Colonic mucosa (tissue), 4 donors: Measurements from ENCODE around the gene PHYKPL. TPM values are rescaled to one million over a fixed set of nuclear protein-coding genes. Genes with fewer than 3 reads are reported as not detected.
"Not testable (repeated sequence)": the region's sequence is repeated elsewhere in the genome, so short reads cannot be mapped to it uniquely, and the experiment has no call there.

ENCODE experiments used
- DNase-seq: peaks from one replicate; pipeline ENCODE4 v3.0.0-alpha.2; 2020
- H3K27ac ChIP-seq: fragments of 200-600 bp; one replicate; pipeline ENCODE4 v1.8.0; 2021
- H3K27me3 ChIP-seq: fragments of 200-600 bp; one replicate; pipeline ENCODE4 v1.8.0; 2021
- H3K36me3 ChIP-seq: fragments of 200-600 bp; one replicate; pipeline ENCODE4 v1.8.0; 2021
- H3K4me1 ChIP-seq: fragments of 200-600 bp; one replicate; pipeline ENCODE4 v1.8.0; 2021; ENCODE audit warnings: mild to moderate bottlenecking
- H3K4me3 ChIP-seq: fragments of 200-600 bp; one replicate; pipeline ENCODE4 v1.8.0; 2021
- H3K9ac ChIP-seq, 2 donors: one replicate each; pipeline ENCODE4 v1.7.0; 2013; ENCODE audit warnings: control low read depth in 2 of 2, low read depth in 2 of 2, low read length in 2 of 2
- H3K9me3 ChIP-seq: fragments of 200-600 bp; one replicate; pipeline ENCODE4 v1.8.0; 2021
- CTCF ChIP-seq: fragments of 200-600 bp; IDR thresholded peaks from one replicate; pipeline ENCODE4 v1.8.0; 2022; ENCODE audit warnings: antibody characterized with exemption, mild to moderate bottlenecking
- intact Hi-C: fragments of 100-400 bp; cut with DNase I; formaldehyde crosslinking; loops from one replicate; pipeline ENCODE4 v1.14.1; 2022
- total RNA-seq, 2 donors: library from RNA; stranded (reverse); fragmentation: NEBNext Ultra II Directional in 1 of 2; extraction: Animal tissue kit (Norgen Biotek cat#: 25700) in 1 of 2; gene quantifications; one replicate each; pipeline ENCODE4 v1.2.1, GENCODE V29; 2021
- donor health status: healthy.
- donor health status: DM: no; HTN: no; CAD: no.
- donor health status: DM: no; HTN: no; CAD: no.

The PHYKPL gene
- total RNA-seq, 2 donors from 2014 or later, result 101 to 159 TPM

GRCh38 chr5:178241231-178241663, 8.6 kb upstream of the PHYKPL start:
- no peaks in the 10 kb centered on the region for H3K9me3 ChIP-seq
- H3K4me1 ChIP-seq, result peaks cover 22% of the 10 kb centered on the region
- peak overlapping the region; percentile 22 for H3K27ac ChIP-seq
- DNase-seq, result no peak
- TF ChIP-seq CTCF, result no peak
- H3K9ac ChIP-seq, result no peak overlapping the region
- H3K4me3 ChIP-seq, result no peak overlapping the region
- H3K27me3 ChIP-seq, result no peaks in the 10 kb centered on the region
- H3K36me3 ChIP-seq, result no peaks in the 10 kb centered on the region
- intact Hi-C loops, result no loop called here

DNA sequence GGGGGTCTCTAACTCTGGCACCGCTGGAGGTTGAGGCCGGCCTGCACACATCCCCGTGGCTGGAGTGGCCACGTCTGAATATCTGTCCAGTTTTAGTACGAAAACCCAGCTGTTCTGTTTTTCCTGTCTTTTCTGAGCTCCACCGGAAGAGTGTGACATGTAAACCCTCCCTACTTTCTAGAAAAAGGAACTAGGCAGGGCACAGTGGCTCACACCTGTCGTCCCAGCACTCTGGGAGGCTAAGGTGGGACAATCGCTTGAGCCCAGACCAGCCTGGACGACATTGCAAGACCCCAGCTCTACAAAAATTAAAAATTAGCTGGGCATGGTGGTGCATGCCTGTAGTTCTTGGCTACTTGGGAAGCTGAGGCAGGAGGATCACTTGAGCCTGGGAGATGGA, 8.2 kb upstream of the PHYKPL start:
- no peaks in the 10 kb centered on the region for H3K27me3 ChIP-seq
- H3K4me3 ChIP-seq, result no peak overlapping the region
- H3K4me1 ChIP-seq, result peaks cover 22% of the 10 kb centered on the region
- peak overlapping the region; percentile 22 for H3K27ac ChIP-seq
- no peak for DNase-seq
- H3K9ac ChIP-seq, result no peak overlapping the region
- intact Hi-C loops, result no loop called here
- H3K9me3 ChIP-seq, result no peaks in the 10 kb centered on the region
- TF ChIP-seq CTCF, result no peak
- H3K36me3 ChIP-seq, result no peaks in the 10 kb centered on the region

DNA sequence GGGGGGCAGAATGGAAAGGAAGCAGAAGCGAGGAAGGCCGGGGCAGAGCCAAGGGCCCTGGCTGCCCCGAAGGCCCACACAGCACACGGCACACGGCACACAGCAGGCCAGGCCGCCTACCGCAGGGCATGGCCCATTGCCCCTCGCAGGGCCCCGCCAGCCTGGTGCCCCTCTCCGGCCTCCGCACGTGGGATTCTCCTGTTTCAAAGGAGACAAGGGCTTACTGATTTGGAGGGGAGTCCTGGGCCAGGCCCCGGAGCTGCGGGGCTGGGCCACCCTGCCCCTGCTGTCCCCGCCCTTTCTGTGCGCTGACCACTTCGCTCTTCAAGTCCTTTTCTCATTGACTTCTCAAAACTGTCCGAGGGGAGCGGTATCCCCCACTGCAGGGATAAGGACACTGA, 7.7 kb upstream of the PHYKPL start:
- no peak overlapping the region for H3K4me3 ChIP-seq
- DNase-seq, result no peak
- intact Hi-C loops, result no loop called here
- TF ChIP-seq CTCF, result no peak
- no peaks in the 10 kb centered on the region for H3K27me3 ChIP-seq
- peak overlapping the region; percentile 22 for H3K27ac ChIP-seq
- no peaks in the 10 kb centered on the region for H3K36me3 ChIP-seq
- H3K4me1 ChIP-seq, result peaks cover 22% of the 10 kb centered on the region
- no peak overlapping the region for H3K9ac ChIP-seq
- no peaks in the 10 kb centered on the region for H3K9me3 ChIP-seq

GRCh38 chr5:178239626-178240301, 7.2 kb upstream of the PHYKPL start:
- Histone ChIP-seq H3K4me1 (peaks cover 22% of the 10 kb centered on the region), H3K27ac (peak overlapping the region; percentile 22)
- H3K9me3 ChIP-seq, H3K27me3 ChIP-seq, intact Hi-C loops, H3K9ac ChIP-seq, H3K36me3 ChIP-seq, DNase-seq, H3K4me3 ChIP-seq: not testable (repeated sequence)

- no peaks in the 10 kb centered on the region for H3K27me3 ChIP-seq
- no peak for TF ChIP-seq CTCF
- H3K9me3 ChIP-seq, result no peaks in the 10 kb centered on the region
- no peaks in the 10 kb centered on the region for H3K36me3 ChIP-seq
- peaks cover 22% of the 10 kb centered on the region for H3K4me1 ChIP-seq
- peak overlapping the region; percentile 47 for H3K27ac ChIP-seq
- DNase-seq, result no peak
- H3K9ac ChIP-seq, result peak overlapping the region in 1 of 2 donors; percentile 16
- H3K4me3 ChIP-seq, result no peak overlapping the region
- intact Hi-C loops, result no loop called here
Observed at GRCh38 chr5:178238711-178239592, 6.3 kb upstream of the PHYKPL start.

DNA sequence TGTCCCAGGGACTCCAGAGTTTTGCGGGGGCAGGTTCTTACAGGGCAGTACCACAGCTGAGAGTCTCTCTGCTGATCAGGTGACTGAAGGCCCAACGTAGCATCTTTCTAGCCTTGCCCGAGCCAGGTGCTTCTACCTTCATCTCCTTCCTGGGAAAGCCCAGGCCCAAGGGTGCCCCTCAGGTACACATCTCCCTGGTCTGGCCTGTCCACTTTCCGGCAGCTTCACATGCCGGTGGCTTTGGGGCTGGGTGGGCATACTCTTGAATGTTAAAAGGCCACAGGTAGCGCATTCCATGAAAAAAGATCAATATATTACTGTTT, 5.7 kb upstream of the PHYKPL start:
- TF ChIP-seq CTCF, result no peak
- intact Hi-C loops, result no loop called here
- no peak overlapping the region for H3K27ac ChIP-seq
- H3K9ac ChIP-seq, result no peak overlapping the region
- peaks cover 22% of the 10 kb centered on the region for H3K4me1 ChIP-seq
- H3K36me3 ChIP-seq, result no peaks in the 10 kb centered on the region
- H3K27me3 ChIP-seq, result no peaks in the 10 kb centered on the region
- no peak overlapping the region for H3K4me3 ChIP-seq
- no peak for DNase-seq
- H3K9me3 ChIP-seq, result no peaks in the 10 kb centered on the region
